Stomach smooth muscle (tissue), 2 donors: ENCODE data around the gene SLC9B2.

ENCODE experiments used
- H3K27ac ChIP-seq: one replicate; pipeline ENCODE4 v1.7.0; 2013; ENCODE audit warnings: mild to moderate bottlenecking, low read length, inconsistent platforms
- H3K27me3 ChIP-seq, 2 donors: one replicate each; pipeline ENCODE4 v1.7.0; 2013; ENCODE audit warnings: low read length in 2 of 2; ENCODE audit not compliant: insufficient read depth in 2 of 2, control insufficient read depth in 1 of 2
- H3K36me3 ChIP-seq, 2 donors: one replicate each; pipeline ENCODE4 v1.7.0; 2013; ENCODE audit warnings: low read length in 2 of 2; ENCODE audit not compliant: control insufficient read depth in 2 of 2, insufficient read depth in 2 of 2
- H3K4me1 ChIP-seq: one replicate; pipeline ENCODE4 v1.7.0; 2013; ENCODE audit warnings: low read length; ENCODE audit not compliant: control insufficient read depth, insufficient read depth
- H3K4me3 ChIP-seq, 2 donors: one replicate each; pipeline ENCODE4 v1.7.0; 2013; ENCODE audit warnings: low read length in 2 of 2
- H3K9ac ChIP-seq, 2 donors: one replicate each; pipeline ENCODE4 v1.7.0; 2013; ENCODE audit warnings: low read length in 2 of 2, mild to moderate bottlenecking in 1 of 2
- H3K9me3 ChIP-seq, 2 donors: one replicate each; pipeline ENCODE4 v1.7.0; 2013; ENCODE audit warnings: low read length in 2 of 2; ENCODE audit not compliant: control insufficient read depth in 2 of 2
- donor health status: healthy.
- donor health status: Pancreatic carcinoma.

The SLC9B2 gene

DNA sequence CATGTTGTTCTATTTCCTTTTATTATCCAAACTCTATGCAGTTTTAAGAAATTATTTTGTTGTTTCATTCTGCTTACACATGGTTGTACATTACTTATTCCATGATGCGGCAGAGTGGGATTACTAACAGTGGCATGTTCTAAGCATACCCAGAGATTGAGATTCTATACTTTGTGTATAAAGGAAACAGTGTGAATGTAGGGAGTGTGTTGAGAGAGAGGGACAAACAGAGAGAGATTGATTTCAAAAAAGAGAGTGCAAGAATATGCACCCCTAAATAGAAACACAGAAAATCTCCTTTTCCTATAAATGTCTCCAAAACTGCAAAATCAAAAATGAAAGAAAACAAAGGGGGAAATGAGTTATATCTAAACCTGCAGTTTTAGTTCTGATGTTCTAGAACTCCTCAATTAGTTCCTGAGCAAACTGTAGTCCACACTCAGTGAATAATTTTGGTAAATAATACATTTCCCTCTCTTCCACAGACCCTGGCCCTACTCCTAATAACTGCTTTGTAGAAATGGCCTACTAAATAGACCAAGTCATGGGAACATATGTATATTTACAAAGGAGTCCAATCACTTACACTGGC is 88.0 kb downstream of the SLC9B2 start:
- no peak overlapping the region for H3K4me3 ChIP-seq
- no peak overlapping the region for H3K27ac ChIP-seq
- H3K27me3 ChIP-seq: no peaks in the 10 kb centered on the region
- H3K9me3 ChIP-seq: no peaks in the 10 kb centered on the region
- H3K9ac ChIP-seq: no peak overlapping the region
- no peaks in the 10 kb centered on the region for H3K36me3 ChIP-seq
- H3K4me1 ChIP-seq: no peaks in the 10 kb centered on the region

DNA sequence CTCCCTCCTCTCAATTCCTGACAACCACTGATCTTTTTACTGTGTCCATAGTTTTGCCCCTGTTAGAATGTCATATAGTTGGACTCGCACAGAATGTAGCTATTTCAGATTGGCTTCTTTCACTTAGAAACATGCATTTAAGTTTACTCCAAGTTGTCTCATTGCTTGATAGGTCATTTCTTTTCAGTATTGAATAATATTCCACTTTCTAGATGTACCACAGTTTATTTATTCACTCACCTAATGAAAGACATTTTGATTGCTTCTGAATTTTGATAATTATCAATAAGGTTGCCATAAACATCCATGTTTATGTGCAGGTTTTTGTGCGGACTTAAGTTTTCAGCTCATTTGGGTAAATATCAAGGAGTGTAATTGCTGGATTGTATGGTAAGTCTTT is 95.6 kb downstream of the SLC9B2 start:
- H3K9ac ChIP-seq: no peak overlapping the region
- no peak overlapping the region for H3K4me3 ChIP-seq
- H3K27ac ChIP-seq: no peak overlapping the region
- no peaks in the 10 kb centered on the region for H3K9me3 ChIP-seq
- H3K4me1 ChIP-seq: no peaks in the 10 kb centered on the region
- no peaks in the 10 kb centered on the region for H3K27me3 ChIP-seq
- H3K36me3 ChIP-seq: no peaks in the 10 kb centered on the region
